H1 (cell line): ENCODE data around the gene ABHD10. TPM values are rescaled to one million over a fixed set of nuclear protein-coding genes. Genes with fewer than 3 reads are reported as not detected.

Experiments
- CTCF ChIA-PET: fragments of 300-600 bp; sonication (Branson Sonifier 250); formaldehyde crosslinking; loops from one replicate; lab custom pipeline; 2021; ENCODE audit not compliant: partially characterized antibody; lab: Charles Lee
- POLR2A ChIA-PET: fragments of 300-600 bp; sonication (Branson Sonifier 250); formaldehyde crosslinking; loops from one replicate; lab custom pipeline; 2021; ENCODE audit warnings: inconsistent platforms; ENCODE audit not compliant: partially characterized antibody; lab: Charles Lee
- DNase-seq, 2 experiments: peaks; one replicate each; pipeline versions ENCODE4 v3.0.0 to v3.0.0-alpha.2; 2010 to 2022; ENCODE audit warnings: low spot score in 2 of 2, low read depth in 1 of 2, mixed read lengths in 1 of 2
- FAIRE-seq: peaks from 2 replicates; lab custom pipeline; 2011; peaks lifted over from hg19 to GRCh38; lab: Jason Lieb, UNC
- H2AFZ ChIP-seq: 2 replicates; pipeline ENCODE4 v1.8.1; 2012; ENCODE audit warnings: low read length, inconsistent platforms
- H2AK5ac ChIP-seq: 2 replicates; pipeline ENCODE4 v1.6.1; 2013; ENCODE audit warnings: low read depth, low read length
- H2BK120ac ChIP-seq: replicated peaks from 2 replicates; pipeline ENCODE3; 2013; ENCODE audit warnings: low read depth, low read length, inconsistent platforms
- H2BK12ac ChIP-seq: 2 replicates; pipeline ENCODE4 v1.6.1; 2013; ENCODE audit warnings: low read depth, low read length
- H2BK15ac ChIP-seq: 2 replicates; pipeline ENCODE4 v1.6.1; 2013; ENCODE audit warnings: low read length
- H2BK20ac ChIP-seq: 2 replicates; pipeline ENCODE4 v1.6.1; 2013; ENCODE audit warnings: low read length
- H2BK5ac ChIP-seq: 2 replicates; pipeline ENCODE4 v1.6.1; 2013; ENCODE audit warnings: low read depth, low read length
- H3K14ac ChIP-seq: 2 replicates; pipeline ENCODE4 v1.6.1; 2013; ENCODE audit warnings: inconsistent platforms; ENCODE audit not compliant: insufficient read length
- H3K18ac ChIP-seq: 2 replicates; pipeline ENCODE4 v1.6.1; 2013; ENCODE audit warnings: low read length; ENCODE audit errors: extremely low read depth
- H3K23ac ChIP-seq: 2 replicates; pipeline ENCODE4 v1.6.1; 2013; ENCODE audit warnings: inconsistent platforms; ENCODE audit not compliant: insufficient read length
- H3K23me2 ChIP-seq: 2 replicates; pipeline ENCODE4 v1.6.1; 2013; ENCODE audit warnings: low read depth, low read length
- H3K27ac ChIP-seq: 2 replicates; pipeline ENCODE4 v1.6.1; 2011; ENCODE audit warnings: low read depth, low read length, inconsistent platforms
- H3K27me3 ChIP-seq, 4 experiments: replicated peaks in 1 of 4; 1 replicate in 1 of 4; 2 replicates in 3 of 4; pipeline versions ENCODE4 v1.6.1 to v1.8.1; 2011 to 2013; ENCODE audit warnings: low read length in 3 of 4, mild to moderate bottlenecking in 3 of 4, inconsistent platforms in 2 of 4, mixed read lengths in 2 of 4, moderate library complexity in 1 of 4; ENCODE audit not compliant: control insufficient read depth in 3 of 4, insufficient read depth in 3 of 4; ENCODE audit errors: extremely low read depth in 1 of 4
- H3K36me3 ChIP-seq, 4 experiments: 2 replicates each; pipeline versions ENCODE4 v1.6.1 to v1.8.1; 2011 to 2013; ENCODE audit warnings: mild to moderate bottlenecking in 4 of 4, low read length in 3 of 4, moderate library complexity in 2 of 4, control low read depth in 1 of 4, inconsistent platforms in 1 of 4; ENCODE audit not compliant: insufficient read depth in 4 of 4, control insufficient read depth in 2 of 4
- H3K4ac ChIP-seq: replicated peaks from 2 replicates; pipeline ENCODE3; 2013; ENCODE audit warnings: low read length, low read depth, mixed read lengths, inconsistent platforms; ENCODE audit not compliant: insufficient read length
- H3K4me1 ChIP-seq, 4 experiments: replicated peaks in 1 of 4; 1 replicate in 1 of 4; 2 replicates in 3 of 4; pipeline versions ENCODE4 v1.6.1 to v1.8.1; 2011 to 2013; ENCODE audit warnings: low read length in 3 of 4, inconsistent platforms in 2 of 4, mixed read lengths in 1 of 4; ENCODE audit not compliant: insufficient read depth in 4 of 4, control insufficient read depth in 3 of 4
- H3K4me2 ChIP-seq, 2 experiments: 2 replicates each; pipeline versions ENCODE4 v1.6.1 to v1.8.1; 2011 to 2013; ENCODE audit warnings: low read depth in 2 of 2, low read length in 2 of 2, control low read depth in 1 of 2, inconsistent platforms in 1 of 2, mild to moderate bottlenecking in 1 of 2; ENCODE audit not compliant: insufficient read depth in 1 of 2
- H3K4me3 ChIP-seq, 4 experiments: fragments of 200-600, 300-600 bp in 1 of 4; sonication (generic), shearing (Covaris generic), sonication (Bioruptor Twin) in 1 of 4; 2 replicates each; pipeline versions ENCODE4 v1.5.1 to v1.8.1; 2011 to 2016; ENCODE audit warnings: low read length in 4 of 4, low read depth in 3 of 4, control low read depth in 2 of 4, inconsistent platforms in 2 of 4, mild to moderate bottlenecking in 2 of 4, mixed read lengths in 1 of 4, moderate library complexity in 1 of 4; ENCODE audit not compliant: insufficient read depth in 2 of 4; ENCODE audit errors: extremely low read depth in 1 of 4
- H3K56ac ChIP-seq: replicated peaks from 2 replicates; pipeline ENCODE3; 2013; ENCODE audit warnings: low read depth, mild to moderate bottlenecking, mixed read lengths, low read length, inconsistent platforms; ENCODE audit not compliant: insufficient read length
- H3K79me1 ChIP-seq: 2 replicates; pipeline ENCODE4 v1.6.1; 2013; ENCODE audit warnings: low read depth, low read length, control low read depth
- H3K79me2 ChIP-seq, 2 experiments: 2 replicates each; pipeline versions ENCODE4 v1.6.1 to v1.8.1; 2012 to 2013; ENCODE audit warnings: low read length in 2 of 2, mild to moderate bottlenecking in 2 of 2, inconsistent platforms in 1 of 2; ENCODE audit not compliant: insufficient read depth in 2 of 2, control insufficient read depth in 1 of 2
- H3K9ac ChIP-seq, 4 experiments: replicated peaks in 1 of 4; 1 replicate in 1 of 4; 2 replicates in 3 of 4; pipeline versions ENCODE4 v1.6.1 to v1.8.1; 2011 to 2013; ENCODE audit warnings: low read depth in 3 of 4, low read length in 3 of 4, control low read depth in 2 of 4, mild to moderate bottlenecking in 2 of 4, moderate library complexity in 2 of 4, inconsistent platforms in 1 of 4; ENCODE audit errors: extremely low read depth in 1 of 4
- H3K9me3 ChIP-seq, 2 experiments: 2 replicates each; pipeline versions ENCODE4 v1.6.1 to v1.8.1; 2012 to 2013; ENCODE audit warnings: mild to moderate bottlenecking in 2 of 2, moderate library complexity in 2 of 2, control low read depth in 1 of 2, inconsistent platforms in 1 of 2, low read depth in 1 of 2, low read length in 1 of 2, mixed read lengths in 1 of 2; ENCODE audit not compliant: insufficient read depth in 2 of 2
- H4K20me1 ChIP-seq, 2 experiments: replicated peaks in 1 of 2; 2 replicates each; pipeline versions ENCODE3 to v1.8.1; 2011 to 2013; ENCODE audit warnings: inconsistent platforms in 2 of 2, low read length in 2 of 2, mild to moderate bottlenecking in 1 of 2; ENCODE audit not compliant: insufficient read depth in 2 of 2, control insufficient read depth in 1 of 2
- H4K5ac ChIP-seq: 2 replicates; pipeline ENCODE4 v1.6.1; 2013; ENCODE audit warnings: low read length, low read depth, mixed read lengths, inconsistent platforms; ENCODE audit not compliant: insufficient read length
- H4K8ac ChIP-seq: 2 replicates; pipeline ENCODE4 v1.8.0; 2013; ENCODE audit warnings: mild to moderate bottlenecking, moderate library complexity, low read length, inconsistent platforms; ENCODE audit not compliant: insufficient read depth; ENCODE audit errors: extremely low read depth
- H4K91ac ChIP-seq: replicated peaks from 2 replicates; pipeline ENCODE3; 2013; ENCODE audit warnings: low read length, mixed read lengths, inconsistent platforms; ENCODE audit not compliant: insufficient read length
- BCL11A ChIP-seq, 2 experiments: IDR thresholded peaks; one replicate each; pipeline ENCODE4 v1.6.1; 2011; ENCODE audit warnings: low read depth in 2 of 2, low read length in 2 of 2, mild to moderate bottlenecking in 2 of 2
- JUN ChIP-seq: IDR thresholded peaks from 2 replicates; pipeline ENCODE4 v1.6.1; 2011; ENCODE audit warnings: low read depth, mild to moderate bottlenecking, improper control_type of control experiment, low read length
- SP4 ChIP-seq: IDR thresholded peaks from 2 replicates; pipeline ENCODE4 v1.6.1; 2012; ENCODE audit warnings: low read length, inconsistent platforms
- WGBS, 2 experiments: shearing (Covaris generic) in 1 of 2; methylation state at CpG; one replicate each; pipeline versions ENCODE4 v1.1.6 to v1.1.7; 2013 to 2015; ENCODE audit warnings: low lambda C conversion rate in 2 of 2, mixed read lengths in 2 of 2, inconsistent platforms in 1 of 2, low coverage in 1 of 2, missing lambda C conversion rate in 1 of 2; ENCODE audit not compliant: insufficient replicate concordance in 2 of 2, insufficient coverage in 1 of 2, insufficient read length in 1 of 2; ENCODE audit errors: extremely low coverage in 1 of 2, missing lambda C conversion rate in 1 of 2; 5-methylcytosine and 5-hydroxymethylcytosine counted together
- polyA plus RNA-seq, 7 experiments: library from polyadenylated mRNA; depleted of rRNA in 3 of 7; stranded (reverse) in 5 of 7; unstranded in 2 of 7; fragments of >200 nt in 5 of 7; fragments of 200-250 nt in 2 of 7; gene quantifications; 1 replicate in 5 of 7; 2 replicates in 1 of 7; 4 replicates in 1 of 7; pipeline versions ENCODE4 v1.2.1 to v1.2.3, GENCODE V29; 2011 to 2013; ENCODE audit warnings: missing spikeins in 2 of 7, mixed read lengths in 2 of 7
- total RNA-seq: library from RNA; stranded (reverse); fragmentation: NEBNext Ultra II Directional; extraction: Animal tissue kit (Norgen Biotek cat#: 25700); gene quantifications from 2 replicates; pipeline ENCODE4 v1.2.1, GENCODE V29; 2021
- TF ChIP-seq, protein P1 (sequence below): IDR thresholded peaks from 2 replicates; pipeline ENCODE4 v1.6.1; 2012; ENCODE audit warnings: low read length, inconsistent platforms

Gene ABHD10
- total and polyA plus RNA-seq, 2 of the 8 experiments (the other 6 are each of a cell fraction or from before 2014, with no cell fraction given): 10.9 to 24.6 TPM

DNA sequence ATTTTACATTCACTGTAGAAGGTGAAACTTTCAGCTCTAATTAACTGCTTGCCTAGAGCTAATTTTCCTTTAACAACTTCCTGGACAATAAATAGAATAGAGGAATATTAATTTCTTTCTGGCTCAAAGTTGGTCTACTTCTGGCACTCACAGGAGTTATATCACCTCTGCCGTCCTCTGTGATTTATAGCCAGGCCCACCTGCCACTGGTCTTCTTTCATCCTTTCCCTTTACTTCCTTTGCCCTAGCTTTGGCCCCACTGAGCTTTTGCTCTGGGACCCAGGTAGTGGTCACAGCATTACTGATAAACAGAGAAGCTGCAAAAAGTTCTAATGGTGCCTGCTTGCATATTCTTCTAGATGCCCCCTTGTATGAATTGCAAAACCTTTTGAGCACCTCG, 49.3 kb upstream of the ABHD10 start:
- FAIRE-seq: no peak
- no peak overlapping the region for H4K5ac ChIP-seq
- no peaks in the 10 kb centered on the region for H3K9me3 ChIP-seq
- 79% methylated on average over 2 of the region's 2 CpGs; no CpG with 5 or more reads in 1 of the 2 experiments for WGBS, 2 experiments
- H2AK5ac ChIP-seq: no peak overlapping the region
- H2AFZ ChIP-seq: no peak overlapping the region
- H3K23ac ChIP-seq: no peak overlapping the region
- POLR2A ChIA-PET: interaction anchor here (1.2 kb wide), 1 partner anchor 59 kb away, joined by 4 read pairs; no protein-coding TSS in a partner anchor
- no peak overlapping the region for H3K4ac ChIP-seq
- H3K27me3 ChIP-seq: no peaks in the 10 kb centered on the region
- H3K23me2 ChIP-seq: no peaks in the 10 kb centered on the region
- no peaks in the 10 kb centered on the region for H3K79me2 ChIP-seq
- no peak overlapping the region for H3K18ac ChIP-seq
- no peak overlapping the region for H2BK120ac ChIP-seq
- no peaks in the 10 kb centered on the region for H4K20me1 ChIP-seq
- H3K36me3 ChIP-seq: no peaks in the 10 kb centered on the region
- H3K4me2 ChIP-seq: no peak overlapping the region
- CTCF ChIA-PET: interaction anchor here (0.6 kb wide), 1 partner anchor 101 kb away, joined by 5 read pairs; no protein-coding TSS in a partner anchor
- DNase-seq: no peak
- H3K79me1 ChIP-seq: no peaks in the 10 kb centered on the region
- no peak overlapping the region for H3K4me3 ChIP-seq
- no peak overlapping the region for H3K56ac ChIP-seq
- H4K91ac ChIP-seq: no peak overlapping the region
- no peak overlapping the region for H2BK15ac ChIP-seq
- no peak overlapping the region for H2BK12ac ChIP-seq
- no peak overlapping the region for H3K9ac ChIP-seq
- H2BK20ac ChIP-seq: no peak overlapping the region
- H2BK5ac ChIP-seq: no peak overlapping the region
- H3K14ac ChIP-seq: no peak overlapping the region
- no peak overlapping the region for H3K27ac ChIP-seq
- no peak overlapping the region for H4K8ac ChIP-seq
- H3K4me1 ChIP-seq: peaks cover 0 to 2% (median 0%) of the 10 kb centered on the region in 4 experiments; a peak in 1 of 7 replicates
- TF ChIP-seq, protein P1, sequence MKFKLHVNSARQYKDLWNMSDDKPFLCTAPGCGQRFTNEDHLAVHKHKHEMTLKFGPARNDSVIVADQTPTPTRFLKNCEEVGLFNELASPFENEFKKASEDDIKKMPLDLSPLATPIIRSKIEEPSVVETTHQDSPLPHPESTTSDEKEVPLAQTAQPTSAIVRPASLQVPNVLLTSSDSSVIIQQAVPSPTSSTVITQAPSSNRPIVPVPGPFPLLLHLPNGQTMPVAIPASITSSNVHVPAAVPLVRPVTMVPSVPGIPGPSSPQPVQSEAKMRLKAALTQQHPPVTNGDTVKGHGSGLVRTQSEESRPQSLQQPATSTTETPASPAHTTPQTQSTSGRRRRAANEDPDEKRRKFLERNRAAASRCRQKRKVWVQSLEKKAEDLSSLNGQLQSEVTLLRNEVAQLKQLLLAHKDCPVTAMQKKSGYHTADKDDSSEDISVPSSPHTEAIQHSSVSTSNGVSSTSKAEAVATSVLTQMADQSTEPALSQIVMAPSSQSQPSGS: no peak
- TF ChIP-seq BCL11A (IDR thresholded peaks at IDR 0.05; ENCODE audit: low read depth in 2 of 2, low read length in 2 of 2): no peak
- no peak for TF ChIP-seq JUN
- TF ChIP-seq SP4: no peak
